ENCODE measurements around the gene IL1F10.
"Not testable (repeated sequence)": the region's sequence is repeated elsewhere in the genome, so short reads cannot be mapped to it uniquely, and the experiment has no call there.

IL1F10 gene

DNA sequence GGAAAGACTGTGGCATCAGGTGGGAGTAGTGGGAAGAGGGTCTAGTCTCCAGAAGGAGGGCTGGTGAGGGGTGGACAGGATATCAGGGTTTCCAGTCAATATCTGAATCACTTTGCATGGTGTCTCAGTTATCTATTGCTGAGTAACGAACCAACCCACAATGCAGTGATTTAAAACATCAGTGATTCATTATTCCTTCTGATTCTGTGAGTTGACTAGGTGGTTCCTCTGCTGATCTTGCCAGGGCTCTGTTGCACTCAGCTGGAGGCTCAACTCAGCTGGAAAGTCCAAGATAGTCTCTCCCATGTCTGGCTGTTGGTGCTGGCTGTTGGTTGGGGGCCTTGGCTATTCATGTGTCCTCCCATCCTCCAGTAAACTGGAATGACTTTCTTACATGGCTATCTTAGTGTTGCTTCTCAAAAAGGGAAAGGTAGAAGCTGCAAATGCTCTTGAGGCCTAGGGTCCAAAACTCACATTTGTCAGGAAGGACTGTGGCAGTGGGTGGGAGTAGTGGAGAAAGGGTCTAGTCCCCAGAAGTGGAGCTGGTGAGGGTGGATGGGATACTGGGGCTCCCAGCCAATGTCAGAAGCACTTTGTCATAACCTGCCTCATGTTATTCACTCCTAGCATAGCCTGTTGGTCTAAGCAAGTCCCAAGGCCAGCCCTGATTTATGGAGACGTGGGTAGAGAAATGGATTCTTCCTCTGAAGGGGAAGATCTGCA lies 13.9 kb downstream of the IL1F10 start:
- no peak for DNase-seq (ENCODE audit: low read depth)

GRCh38 chr2:113083296-113083695 lies 15.5 kb downstream of the IL1F10 start:
- no peak for DNase-seq (ENCODE audit: low read depth)

- no peak for DNase-seq (ENCODE audit: low read depth)
Measured at GRCh38 chr2:113084249-113085000, 16.7 kb downstream of the IL1F10 start.

DNA sequence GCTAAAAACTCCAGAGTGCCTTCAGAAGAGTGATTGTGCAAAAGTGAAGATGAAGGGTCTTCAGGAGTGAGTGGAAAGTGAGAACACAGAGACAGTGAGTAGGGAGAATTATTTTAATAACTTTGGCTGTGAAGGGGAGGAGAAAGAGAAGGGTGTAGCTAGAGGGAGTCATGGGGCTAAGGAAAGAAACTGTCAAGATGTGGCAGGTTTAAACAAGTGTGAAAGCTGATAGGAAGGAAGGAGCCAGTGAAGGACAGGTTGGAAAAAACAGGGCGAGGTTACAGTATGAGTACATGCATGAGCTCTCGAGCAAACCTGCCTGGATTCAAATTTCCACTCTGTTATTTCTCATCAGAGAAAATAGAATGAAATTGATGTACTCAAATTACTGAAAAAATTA lies 17.8 kb downstream of the IL1F10 start:
- no peak for DNase-seq (ENCODE audit: low read depth)

- no peak for DNase-seq (ENCODE audit: low read depth)
Measured at GRCh38 chr2:113088213-113088992, 20.6 kb downstream of the IL1F10 start.

GRCh38 chr2:113089916-113090315 lies 22.1 kb downstream of the IL1F10 start:
- DNase-seq (ENCODE audit: low read depth): no peak

DNA sequence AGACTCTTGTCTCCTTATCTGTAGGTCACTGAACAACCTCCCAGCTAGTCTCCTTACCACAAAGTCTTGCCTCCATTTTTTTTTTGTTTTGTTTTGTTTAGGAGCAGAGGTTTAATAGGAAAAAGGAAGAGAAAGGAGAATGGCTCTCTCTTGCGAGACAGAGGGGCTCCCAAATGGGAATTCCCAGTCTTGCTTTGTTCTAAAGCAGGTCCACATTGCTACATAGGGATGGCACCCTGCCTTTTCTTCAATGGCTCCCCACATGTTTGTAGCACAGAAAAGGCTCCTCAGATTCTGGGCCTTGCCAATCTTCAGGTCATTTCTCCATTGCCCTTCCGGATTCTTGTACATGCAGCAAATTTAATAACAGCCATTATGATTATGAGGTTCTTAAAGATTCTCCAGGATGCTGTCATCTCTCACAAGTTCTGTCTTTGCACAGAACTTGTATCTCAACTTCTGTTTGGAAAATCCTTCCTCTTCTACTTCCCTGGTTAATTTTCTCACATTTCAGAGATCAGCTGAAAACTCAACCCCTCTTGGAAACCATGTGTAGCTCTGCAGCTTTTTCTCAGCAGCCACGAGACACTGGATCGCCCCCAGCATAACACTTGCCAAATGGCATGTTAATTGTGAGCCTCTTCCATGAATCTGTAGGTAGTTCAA lies 23.6 kb downstream of the IL1F10 start:
- DNase-seq (ENCODE audit: low read depth): no peak

GRCh38 chr2:113092864-113093612 lies 25.3 kb downstream of the IL1F10 start:
- no peak for DNase-seq (ENCODE audit: low read depth)

DNA sequence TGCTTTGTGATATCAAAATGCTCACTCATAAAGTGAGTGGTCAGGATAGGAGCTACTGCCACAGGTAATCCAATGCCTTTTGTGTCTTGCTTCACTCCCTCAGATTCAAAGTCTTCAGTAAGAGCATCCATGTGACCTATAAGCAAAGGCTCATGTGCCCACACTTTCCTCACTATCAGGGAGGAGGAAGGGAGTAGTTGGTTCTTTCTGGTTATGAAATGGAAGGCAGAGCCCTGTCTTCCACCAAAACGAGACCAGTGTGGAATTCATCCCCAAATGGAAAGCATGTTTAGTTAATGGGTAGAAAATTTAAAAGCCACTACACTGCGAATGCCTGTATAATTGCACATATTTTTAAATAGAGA lies 25.8 kb downstream of the IL1F10 start:
- no peak for DNase-seq (ENCODE audit: low read depth)

GRCh38 chr2:113096306-113096705 lies 28.5 kb downstream of the IL1F10 start:
- DNase-seq (ENCODE audit: low read depth): not testable (repeated sequence)

DNA sequence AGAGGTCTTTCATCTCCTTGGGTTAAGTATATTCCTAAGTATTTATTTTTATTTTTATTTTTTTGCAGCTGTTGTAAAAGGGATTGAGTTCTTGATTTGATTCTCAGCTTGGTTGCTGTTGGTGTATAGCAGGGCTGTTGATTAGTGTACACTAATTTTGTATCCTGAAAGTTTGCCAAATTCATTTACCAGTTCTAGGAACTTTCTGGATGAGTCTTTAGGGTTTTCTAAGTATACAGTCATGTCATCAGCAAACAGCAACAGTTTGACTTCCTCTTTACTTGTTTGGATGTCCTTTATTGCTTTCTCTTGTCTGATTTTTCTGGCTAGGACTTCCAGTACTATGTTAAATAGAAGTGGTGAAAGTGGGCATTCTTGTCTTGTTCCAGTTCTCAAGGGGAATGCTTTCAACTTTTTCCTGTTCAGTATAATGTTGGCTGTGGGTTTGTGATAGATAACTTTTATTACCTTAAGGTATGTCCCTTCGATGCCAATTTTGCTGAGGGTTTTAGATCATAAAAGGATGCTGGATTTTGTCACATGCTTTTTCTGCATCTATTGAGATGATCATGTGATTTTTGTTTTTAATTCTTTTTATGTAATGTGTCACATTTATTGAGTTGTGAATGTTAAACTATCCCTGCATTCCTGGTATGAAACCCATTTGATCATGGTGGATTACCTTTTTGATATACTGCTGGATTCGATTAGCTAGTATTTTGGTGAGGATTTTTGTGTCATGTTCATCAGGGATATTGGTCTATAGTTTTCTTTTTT lies 29.3 kb downstream of the IL1F10 start:
- DNase-seq (ENCODE audit: low read depth): not testable (repeated sequence)

- no peak for DNase-seq (ENCODE audit: low read depth)
Measured at GRCh38 chr2:113098041-113098440, 30.3 kb downstream of the IL1F10 start.

- DNase-seq (ENCODE audit: low read depth): no peak
Measured at GRCh38 chr2:113098532-113098931, 30.8 kb downstream of the IL1F10 start.

- no peak for DNase-seq (ENCODE audit: low read depth)
Measured at GRCh38 chr2:113102133-113102532, 34.4 kb downstream of the IL1F10 start.

DNA sequence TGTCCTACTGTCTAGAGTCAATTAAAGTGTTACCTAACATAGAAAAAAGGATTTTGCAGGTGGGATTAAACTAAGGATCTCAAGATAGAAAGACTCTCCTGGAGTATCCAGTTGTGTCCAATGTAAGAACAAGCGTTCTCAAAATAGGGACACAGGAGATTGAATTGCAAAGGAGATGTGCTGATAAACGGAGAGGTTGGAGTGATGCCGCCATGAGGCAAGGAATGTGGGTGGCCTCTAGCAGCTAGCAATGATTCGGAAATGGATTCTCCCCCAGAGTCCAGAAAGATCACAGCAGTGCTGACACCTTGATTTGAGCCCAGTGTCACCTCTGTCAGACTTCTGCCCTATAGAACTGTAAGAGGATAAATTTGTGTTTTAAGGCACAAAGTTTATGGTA lies 35.5 kb downstream of the IL1F10 start:
- DNase-seq (ENCODE audit: low read depth): no peak

- no peak for DNase-seq (ENCODE audit: low read depth)
Measured at GRCh38 chr2:113104054-113104611, 36.4 kb downstream of the IL1F10 start.

GRCh38 chr2:113105047-113105785 lies 37.4 kb downstream of the IL1F10 start:
- peak; percentile 46 for DNase-seq (ENCODE audit: low read depth)

- DNase-seq (ENCODE audit: low read depth): no peak
Measured at GRCh38 chr2:113111121-113111520, 43.4 kb downstream of the IL1F10 start.

DNA sequence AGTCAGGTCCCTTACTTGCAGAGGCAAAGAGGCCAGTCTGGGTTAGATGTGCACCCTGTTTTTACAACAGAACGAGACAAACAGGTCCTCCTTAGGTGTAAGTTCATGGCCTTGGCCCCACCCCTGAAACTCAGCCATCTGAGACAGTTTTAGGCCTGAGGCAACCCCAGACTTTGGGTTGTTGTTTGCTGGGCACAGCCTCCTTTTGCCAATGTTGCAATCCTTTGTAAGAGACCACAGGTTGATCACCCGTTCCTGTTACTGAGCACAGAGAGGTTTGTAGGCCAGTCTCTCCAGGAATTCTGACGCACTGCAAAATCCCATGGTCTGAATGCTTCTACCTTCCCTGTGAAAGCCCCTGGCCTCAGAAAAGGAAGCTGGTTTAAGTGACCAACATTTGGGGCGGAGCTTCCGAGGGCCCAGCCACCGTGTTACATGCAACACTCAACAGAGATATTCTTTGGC lies 44.1 kb downstream of the IL1F10 start:
- DNase-seq (ENCODE audit: low read depth): no peak

- no peak for DNase-seq (ENCODE audit: low read depth)
Measured at GRCh38 chr2:113112441-113112840, 44.7 kb downstream of the IL1F10 start.

All from activated T-cell treated with anti-CD3 and anti-CD28 coated beads for 24 hours (primary cell).